Neural cell (in vitro differentiated cells): Measurements from ENCODE around the gene CNTNAP5.

Source experiments
- EP300 ChIP-seq: fragments of 450-650 bp; conservative IDR thresholded peaks from 2 replicates; pipeline ENCODE4 v1.6.1; 2014; ENCODE audit warnings: antibody characterized with exemption, mild to moderate bottlenecking, moderate library complexity; ENCODE audit not compliant: poor library complexity, severe bottlenecking
- EZH2 ChIP-seq: fragments of 200-600, 300-800 bp; shearing (Covaris generic), sonication (generic); IDR thresholded peaks from 2 replicates; pipeline ENCODE4 v1.6.1; 2014; ENCODE audit warnings: antibody characterized with exemption, low read length, borderline replicate concordance, mild to moderate bottlenecking; ENCODE audit not compliant: insufficient read depth, poor library complexity, severe bottlenecking
- RAD21 ChIP-seq: fragments of 450-650 bp; conservative IDR thresholded peaks from 2 replicates; pipeline ENCODE4 v1.6.1; 2014; ENCODE audit warnings: antibody characterized with exemption, mild to moderate bottlenecking, moderate library complexity
- TF ChIP-seq, protein P1 (sequence below): fragments of 450-650 bp; IDR thresholded peaks from 2 replicates; pipeline ENCODE4 v1.5.1; 2014; ENCODE audit warnings: antibody characterized with exemption, mild to moderate bottlenecking, moderate library complexity; ENCODE audit not compliant: poor library complexity, severe bottlenecking
- TF ChIP-seq, protein P2 (sequence below): IDR thresholded peaks from 2 replicates; pipeline ENCODE4 v1.6.1; 2012; ENCODE audit warnings: borderline replicate concordance

GRCh38 chr2:124797049-124797448, 772.0 kb downstream of the CNTNAP5 start:
- no peak for TF ChIP-seq EZH2
- TF ChIP-seq, protein P1, sequence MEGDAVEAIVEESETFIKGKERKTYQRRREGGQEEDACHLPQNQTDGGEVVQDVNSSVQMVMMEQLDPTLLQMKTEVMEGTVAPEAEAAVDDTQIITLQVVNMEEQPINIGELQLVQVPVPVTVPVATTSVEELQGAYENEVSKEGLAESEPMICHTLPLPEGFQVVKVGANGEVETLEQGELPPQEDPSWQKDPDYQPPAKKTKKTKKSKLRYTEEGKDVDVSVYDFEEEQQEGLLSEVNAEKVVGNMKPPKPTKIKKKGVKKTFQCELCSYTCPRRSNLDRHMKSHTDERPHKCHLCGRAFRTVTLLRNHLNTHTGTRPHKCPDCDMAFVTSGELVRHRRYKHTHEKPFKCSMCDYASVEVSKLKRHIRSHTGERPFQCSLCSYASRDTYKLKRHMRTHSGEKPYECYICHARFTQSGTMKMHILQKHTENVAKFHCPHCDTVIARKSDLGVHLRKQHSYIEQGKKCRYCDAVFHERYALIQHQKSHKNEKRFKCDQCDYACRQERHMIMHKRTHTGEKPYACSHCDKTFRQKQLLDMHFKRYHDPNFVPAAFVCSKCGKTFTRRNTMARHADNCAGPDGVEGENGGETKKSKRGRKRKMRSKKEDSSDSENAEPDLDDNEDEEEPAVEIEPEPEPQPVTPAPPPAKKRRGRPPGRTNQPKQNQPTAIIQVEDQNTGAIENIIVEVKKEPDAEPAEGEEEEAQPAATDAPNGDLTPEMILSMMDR = no peak
- no peak for TF ChIP-seq EP300
- no peak for TF ChIP-seq RAD21
- TF ChIP-seq, protein P2, sequence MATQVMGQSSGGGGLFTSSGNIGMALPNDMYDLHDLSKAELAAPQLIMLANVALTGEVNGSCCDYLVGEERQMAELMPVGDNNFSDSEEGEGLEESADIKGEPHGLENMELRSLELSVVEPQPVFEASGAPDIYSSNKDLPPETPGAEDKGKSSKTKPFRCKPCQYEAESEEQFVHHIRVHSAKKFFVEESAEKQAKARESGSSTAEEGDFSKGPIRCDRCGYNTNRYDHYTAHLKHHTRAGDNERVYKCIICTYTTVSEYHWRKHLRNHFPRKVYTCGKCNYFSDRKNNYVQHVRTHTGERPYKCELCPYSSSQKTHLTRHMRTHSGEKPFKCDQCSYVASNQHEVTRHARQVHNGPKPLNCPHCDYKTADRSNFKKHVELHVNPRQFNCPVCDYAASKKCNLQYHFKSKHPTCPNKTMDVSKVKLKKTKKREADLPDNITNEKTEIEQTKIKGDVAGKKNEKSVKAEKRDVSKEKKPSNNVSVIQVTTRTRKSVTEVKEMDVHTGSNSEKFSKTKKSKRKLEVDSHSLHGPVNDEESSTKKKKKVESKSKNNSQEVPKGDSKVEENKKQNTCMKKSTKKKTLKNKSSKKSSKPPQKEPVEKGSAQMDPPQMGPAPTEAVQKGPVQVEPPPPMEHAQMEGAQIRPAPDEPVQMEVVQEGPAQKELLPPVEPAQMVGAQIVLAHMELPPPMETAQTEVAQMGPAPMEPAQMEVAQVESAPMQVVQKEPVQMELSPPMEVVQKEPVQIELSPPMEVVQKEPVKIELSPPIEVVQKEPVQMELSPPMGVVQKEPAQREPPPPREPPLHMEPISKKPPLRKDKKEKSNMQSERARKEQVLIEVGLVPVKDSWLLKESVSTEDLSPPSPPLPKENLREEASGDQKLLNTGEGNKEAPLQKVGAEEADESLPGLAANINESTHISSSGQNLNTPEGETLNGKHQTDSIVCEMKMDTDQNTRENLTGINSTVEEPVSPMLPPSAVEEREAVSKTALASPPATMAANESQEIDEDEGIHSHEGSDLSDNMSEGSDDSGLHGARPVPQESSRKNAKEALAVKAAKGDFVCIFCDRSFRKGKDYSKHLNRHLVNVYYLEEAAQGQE = no peak
